Suprapubic skin (tissue), 4 donors: ENCODE results near the gene MYPOP.

Experiments
- CTCF ChIP-seq, 2 donors: fragments of 200-600 bp in 1 of 2; fragments of 450-650 bp in 1 of 2; sonication (generic) in 1 of 2; IDR thresholded peaks; one replicate each; pipeline ENCODE4 v1.5.1; 2016 to 2019; ENCODE audit warnings: antibody characterized with exemption in 2 of 2, mild to moderate bottlenecking in 1 of 2, moderate library complexity in 1 of 2
- EP300 ChIP-seq: sonication (generic); formaldehyde crosslinking; IDR thresholded peaks from one replicate; pipeline ENCODE4 v1.6.1; 2017; ENCODE audit warnings: antibody characterized with exemption
- POLR2AphosphoS5 ChIP-seq, 3 donors: sonication (generic); formaldehyde crosslinking; IDR thresholded peaks; one replicate each; pipeline ENCODE4 v1.6.1; 2017; ENCODE audit warnings: antibody characterized with exemption in 3 of 3

GRCh38 chr19:45919678-45920077, 17.3 kb upstream of the MYPOP start:
- no peak for TF ChIP-seq EP300
- no peak for TF ChIP-seq CTCF (IDR thresholded peaks at IDR 0.05)
- TF ChIP-seq POLR2AphosphoS5 (IDR thresholded peaks at IDR 0.05), result no peak
